T-helper 1 cell treated with Interleukin-12 subunit alpha and Interleukin-12 subunit beta and Interleukin-4 antibody, amounts not matched to agents 30 ng/mL and 1 ng/mL, for 36 hours (primary cell): Measurements from ENCODE around the gene CRK. TPM values are rescaled to one million over a fixed set of nuclear protein-coding genes. Genes with fewer than 3 reads are reported as not detected.

Source experiments
- total RNA-seq: library from RNA; stranded (reverse); gene quantifications from 2 replicates; pipeline ENCODE4 v1.2.3, GENCODE V29; 2022

CRK gene
- total RNA-seq, 1 donor from 2014 or later, result 20.7 TPM

Other genes starting within 250 kb of the CRK start
- not detected in 2 replicates for gene BHLHA9, start 185.8 kb downstream of the CRK start, total RNA-seq
- 1.2 TPM in 2 replicates for gene TRARG1, start 176.6 kb downstream of the CRK start, total RNA-seq
- 322 and 335 TPM in 2 replicates for gene YWHAE, start 56.0 kb downstream of the CRK start, total RNA-seq
- gene MYO1C, start 36.5 kb upstream of the CRK start, total RNA-seq, result 43.3 and 44.1 TPM in 2 replicates
- 47.4 and 53.8 TPM in 2 replicates for gene INPP5K, start 60.4 kb upstream of the CRK start, total RNA-seq
- 64.2 and 64.8 TPM in 2 replicates for gene PITPNA, start 106.6 kb upstream of the CRK start, total RNA-seq
- 0.32 and 0.56 TPM in 2 replicates for gene SLC43A2, start 172.6 kb upstream of the CRK start, total RNA-seq
- gene SCARF1, start 189.5 kb upstream of the CRK start, total RNA-seq, result 11.1 and 11.4 TPM in 2 replicates
- gene RILP, start 193.6 kb upstream of the CRK start, total RNA-seq, result 7.5 and 7.7 TPM in 2 replicates
- 375 and 386 TPM in 2 replicates for gene PRPF8, start 228.6 kb upstream of the CRK start, total RNA-seq